ENCODE data around the gene MAP2K1.
A peak's percentile ranks its signal among the peaks of the same experiment; 100 is the strongest.
"Not testable (repeated sequence)": the region's sequence is repeated elsewhere in the genome, so short reads cannot be mapped to it uniquely, and the experiment has no call there.

Gene MAP2K1

GRCh38 chr15:66480267-66480666 lies 93.6 kb downstream of the MAP2K1 start:
- DNase-seq = no peak

DNA sequence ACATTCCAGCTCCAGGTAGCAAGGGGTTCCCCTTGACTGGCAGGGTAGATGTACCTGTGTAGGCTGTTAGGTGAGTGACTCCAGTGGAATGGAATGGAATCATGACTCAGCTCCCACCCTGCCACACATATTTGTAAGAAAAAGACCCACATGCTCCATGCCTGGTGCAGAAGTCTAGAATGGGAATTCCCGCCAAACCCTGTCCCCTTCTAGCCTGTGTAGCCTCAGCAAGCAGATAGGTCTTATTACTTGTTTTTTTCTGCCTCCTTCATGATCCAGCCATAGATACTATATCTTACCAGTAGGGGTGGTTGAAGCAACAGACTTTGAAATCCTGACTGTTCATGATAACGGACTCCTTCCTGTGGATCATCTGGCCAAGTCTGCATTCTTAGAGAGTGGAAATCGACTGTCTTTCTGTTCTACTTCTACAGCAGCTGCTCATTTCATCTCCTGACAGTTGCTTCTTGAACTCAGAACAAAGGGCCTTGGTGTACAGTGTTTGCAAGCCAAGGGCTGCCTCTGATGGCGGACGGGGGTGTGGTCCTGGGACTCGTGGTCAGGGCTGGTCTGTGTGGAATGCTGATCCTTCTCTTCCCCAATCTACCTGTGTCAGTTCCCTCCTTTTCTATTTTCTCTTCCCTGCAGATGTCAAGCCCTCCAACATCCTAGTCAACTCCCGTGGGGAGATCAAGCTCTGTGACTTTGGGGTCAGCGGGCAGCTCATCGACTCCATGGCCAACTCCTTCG lies 94.6 kb downstream of the MAP2K1 start:
- no peak for DNase-seq

DNA sequence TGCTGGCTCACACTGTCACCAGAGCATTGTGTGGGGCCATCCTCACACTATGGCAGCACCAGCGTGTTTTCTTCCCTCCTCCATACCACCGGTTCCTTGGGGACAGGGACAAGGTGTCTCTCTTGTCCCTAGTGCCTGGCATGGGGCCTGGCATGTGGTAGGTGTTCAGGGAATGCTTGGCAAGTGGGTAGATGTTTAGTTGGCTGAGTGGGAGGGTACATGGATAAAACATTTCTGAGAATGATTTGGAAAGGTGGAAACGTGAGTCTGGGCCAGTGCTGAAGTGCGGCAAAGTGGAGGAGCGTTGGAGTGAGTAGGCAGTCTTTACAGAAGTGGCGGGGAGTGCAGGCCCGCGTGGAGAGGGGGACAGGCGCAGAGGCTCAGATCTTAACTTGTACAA lies 95.8 kb downstream of the MAP2K1 start:
- no peak for DNase-seq

- DNase-seq = peak; percentile 12 to 44 (median 32)
These were observed 96.4 kb downstream of the MAP2K1 start for GRCh38 chr15:66483131-66483566.

GRCh38 chr15:66484539-66485112 lies 97.9 kb downstream of the MAP2K1 start:
- no peak for DNase-seq

- no peak for DNase-seq
These were observed 100.2 kb downstream of the MAP2K1 start for GRCh38 chr15:66486887-66487286.

- DNase-seq = peak in 1 of 3 donors; percentile 9
These were observed 101.8 kb downstream of the MAP2K1 start for GRCh38 chr15:66488525-66488924.

DNA sequence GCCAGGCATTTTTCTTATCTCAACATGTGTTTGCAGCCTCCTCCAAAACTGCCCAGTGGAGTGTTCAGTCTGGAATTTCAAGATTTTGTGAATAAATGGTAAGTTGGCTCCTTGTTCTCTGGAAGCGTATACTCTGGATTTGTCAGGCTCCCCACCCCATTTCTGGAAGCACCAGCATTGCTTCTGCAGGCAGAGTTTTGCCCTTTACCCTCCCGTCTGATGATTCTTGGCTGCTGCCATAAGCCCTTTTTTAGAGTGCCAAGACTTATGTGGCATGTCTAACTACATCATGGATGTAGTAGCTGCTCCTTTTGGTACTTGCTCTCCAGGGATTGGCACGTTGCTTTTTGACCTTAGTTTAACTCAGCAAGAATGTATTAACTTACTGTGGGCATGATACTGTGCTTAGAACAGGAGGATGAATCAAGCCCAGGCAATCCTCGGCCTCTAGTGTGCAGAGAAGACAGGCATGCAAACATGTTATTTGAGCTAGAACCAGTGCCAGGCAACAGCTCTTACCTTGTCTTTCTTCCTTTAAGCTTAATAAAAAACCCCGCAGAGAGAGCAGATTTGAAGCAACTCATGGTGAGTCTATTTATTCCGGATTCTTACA lies 102.6 kb downstream of the MAP2K1 start:
- no peak for DNase-seq

DNA sequence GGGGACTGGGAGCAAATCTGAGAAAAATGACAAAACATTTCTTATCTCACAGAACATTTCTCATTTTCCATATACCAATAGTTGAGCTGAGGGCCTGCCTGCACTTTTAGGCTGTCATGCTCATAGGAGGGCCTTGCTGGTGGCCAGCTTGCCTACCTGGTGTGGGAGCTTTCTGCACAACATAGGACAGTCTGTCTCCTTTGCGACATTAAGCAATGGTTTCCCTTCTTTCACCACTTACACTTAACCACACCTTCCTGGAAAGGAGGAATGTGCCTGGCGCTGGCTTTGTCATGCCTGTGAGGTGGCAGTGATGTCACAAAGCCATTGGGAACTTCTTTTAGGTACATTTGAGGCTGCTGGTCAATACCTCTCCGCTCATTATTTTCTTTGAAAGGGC lies 105.1 kb downstream of the MAP2K1 start:
- DNase-seq = no peak

DNA sequence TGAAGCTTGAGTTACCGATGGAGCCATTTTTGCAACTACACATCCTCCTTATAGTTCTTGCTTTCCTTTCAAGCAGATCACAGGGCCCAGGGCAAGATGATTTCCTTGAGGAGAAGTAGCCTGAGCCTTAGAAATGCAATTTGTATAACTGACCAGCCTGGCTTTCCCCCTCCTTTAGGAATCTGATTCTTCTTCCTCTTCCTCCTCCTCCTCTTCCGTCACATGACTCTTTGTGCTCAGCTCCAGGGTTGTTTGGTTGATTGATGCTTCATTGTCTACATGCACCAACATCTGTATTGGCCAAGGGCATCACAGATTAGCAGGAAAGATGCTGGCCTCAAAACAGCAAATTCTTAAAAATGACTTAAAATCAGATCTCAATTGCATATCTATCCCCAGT lies 107.5 kb downstream of the MAP2K1 start:
- DNase-seq = peak in 1 of 3 donors; percentile 23

DNA sequence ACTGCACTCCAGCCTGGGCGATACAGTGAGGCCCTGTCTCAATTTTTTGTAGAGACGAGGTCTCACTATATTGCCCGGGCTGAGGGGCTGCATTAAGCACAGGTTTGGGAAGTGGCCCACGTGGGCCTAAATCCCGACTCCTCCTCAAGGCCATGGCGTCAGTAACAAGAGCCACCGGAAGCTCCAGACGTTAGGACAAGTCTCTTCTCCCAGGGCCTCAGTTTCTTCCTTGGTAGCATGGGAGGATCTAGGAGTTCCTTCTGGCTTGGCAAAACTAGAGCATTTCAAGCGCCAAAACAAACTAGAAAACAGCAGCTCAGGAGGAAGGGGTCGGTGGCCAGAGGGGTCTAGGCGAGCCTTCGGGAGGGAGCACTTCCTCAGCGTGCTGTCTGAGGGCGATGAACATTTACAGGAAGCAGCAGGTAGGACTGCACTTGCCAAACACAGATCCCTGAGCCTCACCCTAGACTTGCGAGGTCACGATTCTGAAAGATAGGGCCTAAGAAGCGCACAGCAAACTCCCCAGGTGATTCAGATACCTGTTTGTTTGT lies 110.3 kb downstream of the MAP2K1 start:
- DNase-seq = peak in 1 of 3 donors; percentile 23

- DNase-seq = peak; percentile 98 to 99 (median 99)
These were observed 111.1 kb downstream of the MAP2K1 start, which contains the start of gene SNAPC5 for GRCh38 chr15:66497502-66498455. TSS of gene SNAPC5 (minus strand) at chr15:66497762. CDS start at chr15:66497731, 31 bp downstream.

- DNase-seq = peak; percentile 22 to 72 (median 71)
These were observed 112.0 kb downstream of the MAP2K1 start for GRCh38 chr15:66498501-66499386.

DNA sequence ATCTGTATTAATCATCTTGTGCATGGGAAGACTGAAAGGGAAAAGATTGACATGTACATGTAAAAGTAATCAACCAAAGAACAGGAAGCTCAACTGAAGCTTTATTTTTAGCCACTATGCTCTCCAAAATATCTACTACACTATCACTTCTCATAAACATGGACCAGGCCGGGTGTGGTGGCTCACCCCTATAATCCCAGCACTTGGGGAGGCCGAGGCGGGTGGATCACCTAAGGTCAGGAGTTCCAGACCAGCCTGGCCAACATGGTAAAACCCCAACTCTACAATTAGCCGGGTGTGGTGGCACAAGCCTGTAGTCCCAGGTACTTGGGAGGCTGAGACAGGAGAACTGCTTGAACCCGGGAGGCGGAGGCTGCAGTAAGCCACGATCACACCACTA lies 113.6 kb downstream of the MAP2K1 start:
- DNase-seq = not testable (repeated sequence)

DNA sequence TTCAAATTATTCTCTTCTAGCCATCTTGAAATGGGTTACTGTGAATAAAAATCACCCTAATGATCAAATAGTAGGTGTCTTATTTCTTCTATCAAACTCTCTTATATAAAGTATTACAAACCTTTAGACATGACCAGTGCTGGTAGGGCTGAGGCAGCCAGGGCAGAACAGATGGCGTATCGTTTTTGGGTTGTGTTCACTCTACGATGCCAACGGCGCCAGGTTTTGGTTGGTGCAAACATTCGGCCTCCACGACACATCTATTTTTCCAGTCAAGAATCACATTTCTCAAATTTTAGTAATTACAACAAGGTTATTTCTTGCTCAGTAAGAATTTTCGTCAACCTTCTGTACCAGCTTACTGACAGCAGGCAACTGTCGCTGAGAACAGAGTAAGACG lies 115.8 kb downstream of the MAP2K1 start:
- DNase-seq = no peak

DNA sequence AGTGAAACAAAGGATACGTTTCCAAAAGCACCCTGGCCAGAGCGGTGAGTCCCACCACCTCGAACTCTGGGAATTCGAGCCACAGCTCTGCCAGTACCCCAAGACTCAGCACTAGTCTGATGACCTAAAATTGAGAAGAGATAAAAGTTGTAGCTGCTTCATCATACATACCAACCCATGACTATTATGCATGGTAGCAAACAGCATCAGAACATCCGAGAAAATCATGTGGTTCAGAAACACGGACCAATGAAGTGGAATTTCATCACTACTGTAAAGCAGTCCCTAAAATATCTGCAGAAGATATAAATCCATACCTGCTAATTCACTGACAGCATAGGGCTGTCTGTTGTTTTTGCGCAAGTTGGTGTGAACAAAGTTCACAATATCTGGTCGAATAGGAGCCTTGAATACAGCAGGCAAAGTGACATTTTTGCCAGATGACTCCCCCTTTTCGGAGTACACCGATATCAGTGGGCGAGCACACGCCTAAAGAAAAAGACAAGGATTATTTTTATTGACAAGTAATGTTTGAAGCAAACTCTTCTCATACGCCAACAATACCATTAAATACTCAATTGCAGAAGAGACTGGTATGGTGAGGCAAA lies 116.4 kb downstream of the MAP2K1 start:
- not testable (repeated sequence) for DNase-seq

DNA sequence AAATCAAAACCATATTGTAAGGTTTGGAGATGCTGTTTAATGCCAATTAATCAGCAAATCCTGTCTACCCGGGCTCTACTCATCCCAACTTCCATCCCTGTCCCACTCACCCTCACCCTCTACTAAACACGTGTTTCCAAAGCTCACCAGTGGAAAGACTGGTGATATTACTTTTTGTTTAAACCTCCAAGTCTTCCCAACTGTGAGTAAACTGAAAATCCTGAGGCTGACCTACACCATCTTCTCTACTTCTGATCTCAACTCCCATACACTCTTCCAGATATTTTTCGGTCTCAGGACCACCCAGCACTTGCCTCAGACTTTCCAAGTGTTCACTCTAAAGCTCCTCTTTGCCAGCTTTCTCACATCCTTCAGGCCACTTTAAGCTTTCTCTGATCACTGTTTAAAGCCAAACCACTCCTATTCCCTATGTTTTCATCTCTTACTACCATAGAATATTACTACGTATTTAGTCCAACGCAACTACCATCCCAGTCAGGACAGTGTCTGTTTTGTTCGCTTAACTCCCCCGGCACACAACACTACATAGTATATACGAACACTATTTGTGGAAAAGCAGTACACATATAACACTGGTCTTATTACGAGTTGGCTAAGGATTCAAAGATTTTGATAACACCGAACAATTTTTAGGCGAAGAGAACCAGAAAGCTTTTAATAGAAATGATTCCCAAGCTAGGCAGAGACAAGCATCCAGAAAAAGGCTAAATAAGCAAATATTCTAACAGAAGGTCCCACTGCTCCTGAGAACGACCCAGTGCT lies 117.3 kb downstream of the MAP2K1 start:
- DNase-seq = no peak

- peak; percentile 90 to 93 (median 92) for DNase-seq
These were observed 118.1 kb downstream of the MAP2K1 start, which contains the start of the genes RPL4 and ZWILCH for GRCh38 chr15:66504563-66505429. TSS of gene RPL4 (minus strand) at chr15:66504855. CDS start at chr15:66504790, 65 bp downstream. TSS of gene ZWILCH (plus strand) at chr15:66505326. CDS start at chr15:66505339, 13 bp downstream.

DNA sequence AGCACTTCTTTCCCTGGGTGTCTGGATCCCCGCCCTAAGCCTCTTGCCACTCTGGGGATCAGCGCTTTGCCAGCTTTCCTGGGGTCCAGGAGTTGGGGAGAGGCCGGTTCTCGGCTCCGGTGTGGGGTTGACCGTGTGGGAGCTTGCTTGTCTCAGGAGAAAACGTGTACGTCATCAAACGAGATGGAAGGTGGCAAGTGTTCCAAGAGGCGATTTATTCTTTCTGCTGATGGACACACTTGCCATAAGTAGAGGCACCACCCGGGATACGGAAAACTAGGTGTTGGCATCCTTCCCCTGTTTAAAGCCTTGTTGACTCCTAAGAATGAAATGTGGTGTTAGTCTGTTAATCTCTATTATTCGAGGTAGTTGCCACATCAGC lies 118.7 kb downstream of the MAP2K1 start:
- no peak for DNase-seq
